VCaP (cell line): ENCODE data around the gene WNT7B.
A peak's percentile ranks its signal among the peaks of the same experiment; 100 is the strongest.

ENCODE experiments used
- H3K27ac ChIP-seq: fragments of 450-650 bp; 2 replicates; pipeline ENCODE4 v1.5.1; 2017
- TF ChIP-seq, protein P1 (sequence below): fragments of 450-650 bp; conservative IDR thresholded peaks from 2 replicates; pipeline ENCODE4 v1.5.1; 2017; ENCODE audit warnings: mild to moderate bottlenecking, moderate library complexity

WNT7B gene

DNA sequence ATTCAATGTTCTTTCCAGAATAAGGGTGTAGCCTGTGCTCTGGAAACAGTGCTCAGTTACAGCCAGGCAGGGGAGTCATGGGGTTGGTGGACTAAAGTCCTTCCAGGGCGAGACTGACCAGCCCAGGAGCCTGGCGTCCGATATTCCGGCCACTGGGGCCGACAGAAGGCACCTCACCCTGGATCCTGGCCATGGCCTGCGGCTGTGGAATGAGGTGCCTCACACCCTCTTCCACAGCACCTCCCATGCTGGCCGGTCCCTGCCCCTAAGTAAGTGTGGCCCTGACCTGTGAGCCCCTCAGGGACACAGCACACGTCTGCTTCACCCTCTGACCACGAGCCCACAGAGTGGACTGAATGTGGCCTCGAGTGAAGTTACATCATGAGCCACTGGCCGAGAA, 50.5 kb downstream of the WNT7B start:
- TF ChIP-seq, protein P1, sequence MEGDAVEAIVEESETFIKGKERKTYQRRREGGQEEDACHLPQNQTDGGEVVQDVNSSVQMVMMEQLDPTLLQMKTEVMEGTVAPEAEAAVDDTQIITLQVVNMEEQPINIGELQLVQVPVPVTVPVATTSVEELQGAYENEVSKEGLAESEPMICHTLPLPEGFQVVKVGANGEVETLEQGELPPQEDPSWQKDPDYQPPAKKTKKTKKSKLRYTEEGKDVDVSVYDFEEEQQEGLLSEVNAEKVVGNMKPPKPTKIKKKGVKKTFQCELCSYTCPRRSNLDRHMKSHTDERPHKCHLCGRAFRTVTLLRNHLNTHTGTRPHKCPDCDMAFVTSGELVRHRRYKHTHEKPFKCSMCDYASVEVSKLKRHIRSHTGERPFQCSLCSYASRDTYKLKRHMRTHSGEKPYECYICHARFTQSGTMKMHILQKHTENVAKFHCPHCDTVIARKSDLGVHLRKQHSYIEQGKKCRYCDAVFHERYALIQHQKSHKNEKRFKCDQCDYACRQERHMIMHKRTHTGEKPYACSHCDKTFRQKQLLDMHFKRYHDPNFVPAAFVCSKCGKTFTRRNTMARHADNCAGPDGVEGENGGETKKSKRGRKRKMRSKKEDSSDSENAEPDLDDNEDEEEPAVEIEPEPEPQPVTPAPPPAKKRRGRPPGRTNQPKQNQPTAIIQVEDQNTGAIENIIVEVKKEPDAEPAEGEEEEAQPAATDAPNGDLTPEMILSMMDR: no peak

DNA sequence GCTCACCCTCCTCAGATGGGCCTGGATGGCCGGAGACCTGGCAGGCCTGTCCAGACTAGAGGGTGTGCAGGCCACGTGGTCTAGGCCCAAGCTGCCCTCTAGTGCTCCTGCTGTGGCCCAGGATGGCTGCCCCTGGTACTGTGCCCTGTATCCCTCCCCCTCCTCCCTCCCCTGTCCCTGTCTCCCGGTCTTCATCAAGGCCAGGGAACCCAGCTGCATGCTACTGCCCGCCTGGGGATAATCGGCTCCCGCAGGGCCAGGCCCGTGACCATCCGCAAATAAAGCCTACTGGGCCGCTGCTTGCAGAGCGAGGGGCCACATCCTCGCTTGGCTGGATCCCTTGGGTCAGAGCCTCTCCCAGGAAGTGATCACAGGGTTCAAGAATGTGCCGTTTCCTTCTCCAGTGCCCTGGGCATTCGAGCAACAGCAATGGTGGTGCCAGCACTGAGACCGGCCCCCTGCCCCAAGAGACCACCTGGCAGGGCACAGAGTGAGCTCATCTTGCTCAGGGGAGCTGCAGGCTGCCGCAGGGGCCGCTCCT, 51.1 kb downstream of the WNT7B start:
- no peak overlapping the region for H3K27ac ChIP-seq
- TF ChIP-seq, protein P1: no peak

More for the DNA sequence above, 50.5 kb downstream of the WNT7B start:
- no peak overlapping the region for H3K27ac ChIP-seq

- TF ChIP-seq, protein P1: no peak
- H3K27ac ChIP-seq: no peak overlapping the region
Measured at GRCh38 chr22:45923835-45924234, 53.1 kb downstream of the WNT7B start.

DNA sequence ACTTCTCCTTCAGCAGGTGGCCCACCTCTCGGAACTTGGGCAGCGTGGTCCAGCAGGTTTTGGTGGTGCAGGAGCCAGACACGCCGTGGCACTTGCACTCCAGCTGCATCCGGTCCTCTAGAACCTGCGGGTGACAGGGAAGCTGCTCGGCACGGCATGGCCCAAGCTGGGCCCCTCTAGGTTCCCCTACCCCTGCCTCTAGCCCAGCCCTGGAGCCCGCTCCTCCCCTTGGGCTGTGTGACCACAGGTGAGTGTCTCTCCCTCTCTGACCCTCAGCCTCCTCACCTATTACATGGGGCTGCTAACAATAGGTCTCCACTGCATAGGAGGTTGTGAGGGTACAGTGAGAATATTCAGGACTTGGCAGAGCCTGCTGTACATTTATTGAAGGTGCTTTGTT, 53.8 kb downstream of the WNT7B start:
- TF ChIP-seq, protein P1: no peak
- H3K27ac ChIP-seq: no peak overlapping the region

DNA sequence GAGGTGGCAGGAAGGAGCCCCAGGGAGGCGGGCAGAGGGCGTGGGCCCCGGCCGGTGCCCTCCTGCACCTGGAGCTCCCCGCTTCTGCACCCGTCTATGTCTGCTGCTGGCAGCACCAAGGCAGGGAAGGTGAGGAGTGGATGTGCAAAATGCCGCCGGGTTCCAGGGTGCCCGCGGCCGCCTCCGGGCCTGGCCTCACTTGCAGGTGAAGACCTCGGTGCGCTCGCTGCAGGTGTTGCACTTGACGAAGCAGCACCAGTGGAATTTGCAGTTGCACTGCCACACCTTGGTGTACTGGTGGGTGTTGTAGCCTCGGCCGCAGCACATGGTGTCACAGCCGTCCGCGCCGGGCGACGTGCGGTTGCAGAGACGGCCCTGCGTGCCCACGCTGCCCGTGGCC, 54.3 kb downstream of the WNT7B start:
- H3K27ac ChIP-seq: no peak overlapping the region
- TF ChIP-seq, protein P1: no peak

DNA sequence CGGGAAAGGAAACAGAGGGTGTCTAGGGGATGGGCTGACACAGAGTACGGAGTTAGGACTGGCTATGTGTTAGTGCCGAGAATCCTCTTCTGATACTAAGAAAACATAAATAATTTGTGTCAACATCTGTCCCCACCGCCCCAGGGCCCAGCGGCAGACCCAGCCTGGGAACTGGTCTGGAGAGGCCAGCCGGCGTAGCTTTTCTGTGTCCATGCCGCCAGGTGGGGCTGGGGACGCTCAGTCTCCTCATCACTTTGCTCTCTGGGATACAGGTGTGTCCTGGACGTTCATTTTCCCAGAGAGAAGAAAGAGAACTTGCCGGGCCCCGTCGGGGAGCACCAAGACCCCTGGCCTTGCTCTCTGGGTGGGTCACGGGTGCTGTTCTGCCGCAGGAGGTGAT, 54.7 kb downstream of the WNT7B start:
- no peak overlapping the region for H3K27ac ChIP-seq
- TF ChIP-seq, protein P1: no peak

GRCh38 chr22:45919504-45920286, 57.3 kb downstream of the WNT7B start:
- TF ChIP-seq, protein P1: no peak
- H3K27ac ChIP-seq: peak overlapping the region; percentile 93
